ENCODE results near the gene CALR3.

Gene CALR3

GRCh38 chr19:16541526-16542044 is 45.6 kb upstream of the CALR3 start:
- Mint-ChIP-seq H3K4me1 (peaks cover 17% of the 10 kb centered on the region), H3K4me3 (peak overlapping the region; percentile 90 to 95 (median 90)), H3K9me3 (no peaks in the 10 kb centered on the region), H3K36me3 (ENCODE audit: low read depth) (peaks cover 34% of the 10 kb centered on the region), H3K27me3 (ENCODE audit: low read depth) (no peaks in the 10 kb centered on the region), H3K27ac (peak overlapping the region; percentile 35 to 90 (median 80))
- TF ChIP-seq, protein P1, sequence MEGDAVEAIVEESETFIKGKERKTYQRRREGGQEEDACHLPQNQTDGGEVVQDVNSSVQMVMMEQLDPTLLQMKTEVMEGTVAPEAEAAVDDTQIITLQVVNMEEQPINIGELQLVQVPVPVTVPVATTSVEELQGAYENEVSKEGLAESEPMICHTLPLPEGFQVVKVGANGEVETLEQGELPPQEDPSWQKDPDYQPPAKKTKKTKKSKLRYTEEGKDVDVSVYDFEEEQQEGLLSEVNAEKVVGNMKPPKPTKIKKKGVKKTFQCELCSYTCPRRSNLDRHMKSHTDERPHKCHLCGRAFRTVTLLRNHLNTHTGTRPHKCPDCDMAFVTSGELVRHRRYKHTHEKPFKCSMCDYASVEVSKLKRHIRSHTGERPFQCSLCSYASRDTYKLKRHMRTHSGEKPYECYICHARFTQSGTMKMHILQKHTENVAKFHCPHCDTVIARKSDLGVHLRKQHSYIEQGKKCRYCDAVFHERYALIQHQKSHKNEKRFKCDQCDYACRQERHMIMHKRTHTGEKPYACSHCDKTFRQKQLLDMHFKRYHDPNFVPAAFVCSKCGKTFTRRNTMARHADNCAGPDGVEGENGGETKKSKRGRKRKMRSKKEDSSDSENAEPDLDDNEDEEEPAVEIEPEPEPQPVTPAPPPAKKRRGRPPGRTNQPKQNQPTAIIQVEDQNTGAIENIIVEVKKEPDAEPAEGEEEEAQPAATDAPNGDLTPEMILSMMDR (IDR thresholded peaks at IDR 0.05; ENCODE audit: unreplicated experiment in 3 of 3), result no peak

GRCh38 chr19:16540948-16541347 is 45.0 kb upstream of the CALR3 start:
- peak overlapping the region; percentile 35 to 90 (median 80) for H3K27ac Mint-ChIP-seq
- H3K4me3 Mint-ChIP-seq, result peak overlapping the region; percentile 90 to 95 (median 90)
- TF ChIP-seq, protein P1 (IDR thresholded peaks at IDR 0.05; ENCODE audit: unreplicated experiment in 3 of 3), result no peak
- no peaks in the 10 kb centered on the region for H3K27me3 Mint-ChIP-seq (ENCODE audit: low read depth)
- H3K4me1 Mint-ChIP-seq, result peaks cover 17% of the 10 kb centered on the region
- H3K36me3 Mint-ChIP-seq (ENCODE audit: low read depth), result peaks cover 37% of the 10 kb centered on the region
- H3K9me3 Mint-ChIP-seq, result no peaks in the 10 kb centered on the region

DNA sequence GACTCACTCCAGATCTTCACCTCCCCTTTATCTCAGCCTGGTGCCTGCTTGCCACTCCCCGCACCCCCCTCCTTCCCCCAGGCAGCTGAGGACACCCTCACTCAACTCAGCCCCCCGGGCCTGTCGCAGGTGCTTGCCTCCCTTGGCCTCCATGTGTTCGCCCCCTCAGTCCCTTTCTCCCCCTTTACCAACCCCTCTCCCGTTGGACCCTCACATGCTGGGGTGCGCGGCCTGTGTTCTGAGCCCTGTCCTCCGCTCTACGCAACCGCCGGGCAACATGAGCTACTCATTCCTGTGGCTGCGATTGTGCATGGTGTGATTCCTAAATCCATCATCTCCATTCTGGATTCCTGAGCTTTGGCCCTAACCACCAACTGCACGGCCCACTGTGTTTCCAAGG is 41.1 kb upstream of the CALR3 start:
- Mint-ChIP-seq H3K27me3 (ENCODE audit: low read depth) (no peaks in the 10 kb centered on the region), H3K36me3 (ENCODE audit: low read depth) (peaks cover 55% of the 10 kb centered on the region), H3K4me3 (no peak overlapping the region), H3K9me3 (no peaks in the 10 kb centered on the region), H3K27ac (no peak overlapping the region), H3K4me1 (peaks cover 6% of the 10 kb centered on the region)
- TF ChIP-seq, protein P1 (IDR thresholded peaks at IDR 0.05; ENCODE audit: unreplicated experiment in 3 of 3), result no peak

- Mint-ChIP-seq H3K27ac (no peak overlapping the region), H3K4me1 (peaks cover under 1% of the 10 kb centered on the region), H3K36me3 (ENCODE audit: low read depth) (peaks cover 58% of the 10 kb centered on the region), H3K9me3 (no peaks in the 10 kb centered on the region), H3K4me3 (no peak overlapping the region), H3K27me3 (ENCODE audit: low read depth) (no peaks in the 10 kb centered on the region)
- TF ChIP-seq, protein P1 (IDR thresholded peaks at IDR 0.05; ENCODE audit: unreplicated experiment in 3 of 3), result no peak
These were observed 40.2 kb upstream of the CALR3 start for GRCh38 chr19:16536130-16536529.

DNA sequence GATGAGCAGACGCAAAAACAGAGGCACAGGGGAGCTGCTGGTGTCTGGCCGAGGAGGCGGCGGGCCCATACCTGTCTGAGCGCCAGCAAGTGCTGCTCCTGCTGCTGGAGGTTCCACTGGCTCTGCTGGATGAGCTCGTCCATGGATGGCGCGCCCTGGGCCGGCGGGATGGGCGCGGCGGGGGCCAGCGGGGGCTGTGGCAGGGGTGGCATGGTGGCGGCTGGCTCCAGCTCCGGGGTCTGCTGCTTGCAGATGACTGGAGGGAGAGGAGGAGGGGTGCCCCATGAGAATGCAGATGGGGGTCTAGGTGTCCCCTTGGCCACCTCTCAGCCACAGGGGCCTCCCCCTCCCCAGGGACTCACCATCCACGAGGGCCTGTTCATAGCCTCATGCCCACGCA is 39.4 kb upstream of the CALR3 start:
- Mint-ChIP-seq H3K9me3 (no peaks in the 10 kb centered on the region), H3K27ac (no peak overlapping the region), H3K4me1 (no peaks in the 10 kb centered on the region), H3K36me3 (ENCODE audit: low read depth) (peaks cover 59% of the 10 kb centered on the region), H3K27me3 (ENCODE audit: low read depth) (no peaks in the 10 kb centered on the region), H3K4me3 (no peak overlapping the region)
- TF ChIP-seq, protein P1 (IDR thresholded peaks at IDR 0.05; ENCODE audit: unreplicated experiment in 3 of 3), result no peak
